Fibroblast of lung (primary cell): ENCODE results near the gene TCF21. TPM values are rescaled to one million over a fixed set of nuclear protein-coding genes. Genes with fewer than 3 reads are reported as not detected.

Experiments
- DNase-seq, 2 donors: peaks; one replicate each; pipeline versions ENCODE4 v3.0.0 to v3.0.0-alpha.2; 2010; ENCODE audit warnings: low read depth in 2 of 2
- H2AFZ ChIP-seq: 2 replicates; pipeline ENCODE4 v1.5.1; 2012; ENCODE audit warnings: low read length, control low read depth, inconsistent platforms
- H3K27ac ChIP-seq: 2 replicates; pipeline ENCODE4 v1.5.1; 2011; ENCODE audit warnings: low read length, control low read depth; ENCODE audit not compliant: insufficient read depth
- H3K27me3 ChIP-seq: 2 replicates; pipeline ENCODE4 v1.5.1; 2011; ENCODE audit warnings: mild to moderate bottlenecking, low read length; ENCODE audit not compliant: control insufficient read depth, insufficient read depth
- H3K36me3 ChIP-seq: 2 replicates; pipeline ENCODE4 v1.5.1; 2011; ENCODE audit warnings: low read length; ENCODE audit not compliant: control insufficient read depth, insufficient read depth
- H3K4me1 ChIP-seq: 2 replicates; pipeline ENCODE4 v1.5.1; 2011; ENCODE audit warnings: low read length; ENCODE audit not compliant: control insufficient read depth, insufficient read depth; ENCODE audit errors: extremely low read depth
- H3K4me2 ChIP-seq: 2 replicates; pipeline ENCODE4 v1.5.1; 2011; ENCODE audit warnings: low read length, control low read depth; ENCODE audit not compliant: insufficient read depth; ENCODE audit errors: extremely low read depth
- H3K4me3 ChIP-seq, 4 experiments: fragments of 200-600 bp in 1 of 4; sonication (generic) in 1 of 4; replicated peaks in 1 of 4; 2 replicates each; pipeline ENCODE4 v1.5.1; 2011 to 2016; ENCODE audit warnings: low read length in 4 of 4, low read depth in 3 of 4, mild to moderate bottlenecking in 3 of 4, control low read depth in 2 of 4, inconsistent platforms in 1 of 4, mixed read lengths in 1 of 4; ENCODE audit not compliant: insufficient read depth in 1 of 4; ENCODE audit errors: control extremely low read depth in 1 of 4
- H3K79me2 ChIP-seq: 2 replicates; pipeline ENCODE4 v1.5.1; 2012; ENCODE audit warnings: mild to moderate bottlenecking, low read length, inconsistent platforms; ENCODE audit not compliant: control insufficient read depth, insufficient read depth
- H3K9ac ChIP-seq: 2 replicates; pipeline ENCODE4 v1.5.1; 2011; ENCODE audit warnings: mild to moderate bottlenecking, low read length, control low read depth; ENCODE audit not compliant: insufficient read depth
- H3K9me3 ChIP-seq: 2 replicates; pipeline ENCODE4 v1.5.1; 2012; ENCODE audit warnings: low read depth, low read length; ENCODE audit not compliant: control insufficient read depth, insufficient read depth
- H4K20me1 ChIP-seq: 2 replicates; pipeline ENCODE4 v1.5.1; 2011; ENCODE audit warnings: low read length; ENCODE audit not compliant: control insufficient read depth, insufficient read depth; ENCODE audit errors: extremely low read depth
- CTCF ChIP-seq, 2 donors: IDR thresholded peaks in 1 of 2; conservative IDR thresholded peaks in 1 of 2; 1 replicate in 1 of 2; 2 replicates in 1 of 2; pipeline ENCODE4 v1.5.1; 2011 to 2012; ENCODE audit warnings: low read length in 2 of 2, control low read depth in 1 of 2, inconsistent platforms in 1 of 2, low read depth in 1 of 2, mild to moderate bottlenecking in 1 of 2
- EZH2 ChIP-seq: IDR thresholded peaks from 2 replicates; pipeline ENCODE4 v1.5.1; 2012; ENCODE audit warnings: low read length, control low read depth, mild to moderate bottlenecking; ENCODE audit errors: missing control alignments
- polyA plus RNA-seq, 2 donors: library from polyadenylated mRNA; depleted of rRNA in 1 of 2; stranded (reverse) in 1 of 2; unstranded in 1 of 2; fragments of >200 nt; gene quantifications; 2 replicates each; pipeline ENCODE4 v1.2.1, GENCODE V29; 2011 to 2012; ENCODE audit warnings: missing spikeins in 1 of 2
- total RNA-seq: library from RNA; depleted of rRNA; stranded (reverse); fragments of >200 nt; gene quantifications from 2 replicates; pipeline ENCODE4 v1.2.1, GENCODE V29; 2014

The TCF21 gene
- total and polyA plus RNA-seq, 2 donors (not counting 1 experiment from before 2014, with no cell fraction given), result 11.1 to 20.5 TPM

DNA sequence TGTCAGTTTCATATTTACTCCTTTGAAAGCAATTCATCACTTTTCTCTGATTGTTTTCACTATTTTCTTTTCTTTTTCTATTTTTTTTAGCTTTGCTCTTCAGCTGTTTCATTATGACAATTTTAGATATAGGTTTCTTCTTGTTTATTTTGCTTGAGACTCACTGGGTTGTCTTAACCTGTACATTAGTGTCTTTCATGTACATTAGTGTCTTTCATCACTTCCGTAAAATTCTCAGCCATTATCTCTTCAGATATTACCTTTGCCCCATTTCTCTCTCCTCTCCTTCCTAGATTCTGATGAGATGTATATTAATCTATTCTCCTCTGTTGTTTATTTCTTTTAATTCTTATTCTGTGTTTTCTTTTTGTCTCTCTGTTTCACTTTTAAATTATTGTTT is 49.6 kb downstream of the TCF21 start:
- H3K4me1 ChIP-seq, result no peaks in the 10 kb centered on the region
- no peaks in the 10 kb centered on the region for H3K79me2 ChIP-seq
- no peaks in the 10 kb centered on the region for H3K36me3 ChIP-seq
- no peaks in the 10 kb centered on the region for H4K20me1 ChIP-seq
- DNase-seq, result no peak
- no peak overlapping the region for H3K4me3 ChIP-seq
- TF ChIP-seq CTCF (conservative IDR thresholded peaks at IDR 0.05 in 1 of 2, IDR thresholded peaks at IDR 0.05 in 1 of 2; ENCODE audit: low read depth in 1 of 2, low read length in 2 of 2) (no peak), EZH2 (no peak)
- H3K9me3 ChIP-seq, result no peaks in the 10 kb centered on the region
- H3K27ac ChIP-seq, result no peak overlapping the region
- H2AFZ ChIP-seq, result no peak overlapping the region
- H3K4me2 ChIP-seq, result no peak overlapping the region
- no peaks in the 10 kb centered on the region for H3K27me3 ChIP-seq
- H3K9ac ChIP-seq, result no peak overlapping the region

GRCh38 chr6:133939778-133940667 is 51.1 kb downstream of the TCF21 start:
- no peak overlapping the region for H3K4me2 ChIP-seq
- H2AFZ ChIP-seq, result no peak overlapping the region
- no peaks in the 10 kb centered on the region for H3K4me1 ChIP-seq
- H3K36me3 ChIP-seq, result no peaks in the 10 kb centered on the region
- H4K20me1 ChIP-seq, result no peaks in the 10 kb centered on the region
- H3K9me3 ChIP-seq, result no peaks in the 10 kb centered on the region
- TF ChIP-seq EZH2 (no peak), CTCF (conservative IDR thresholded peaks at IDR 0.05 in 1 of 2, IDR thresholded peaks at IDR 0.05 in 1 of 2; ENCODE audit: low read depth in 1 of 2, low read length in 2 of 2) (no peak)
- no peaks in the 10 kb centered on the region for H3K79me2 ChIP-seq
- H3K9ac ChIP-seq, result no peak overlapping the region
- no peak overlapping the region for H3K27ac ChIP-seq
- H3K27me3 ChIP-seq, result no peaks in the 10 kb centered on the region
- no peak overlapping the region for H3K4me3 ChIP-seq
- no peak for DNase-seq

Other genes with a start within 250 kb of the TCF21 start
- gene TBPL1, start 64.1 kb downstream of the TCF21 start, total RNA-seq, result 15.4 and 18.8 TPM in 2 replicates
- 37.6 and 47.8 TPM in 2 replicates for gene TBPL1, start 64.1 kb downstream of the TCF21 start, polyA plus RNA-seq
- 4.6 and 10.1 TPM in 2 replicates for gene SLC2A12, start 163.5 kb downstream of the TCF21 start, total RNA-seq
- 3.2 and 7.0 TPM in 2 replicates for gene SLC2A12, start 163.5 kb downstream of the TCF21 start, polyA plus RNA-seq